ENCODE measurements around the gene SORL1. TPM values are rescaled to one million over a fixed set of nuclear protein-coding genes. Genes with fewer than 3 reads are reported as not detected.

Gene SORL1
- total RNA-seq, 1 donor from 2014 or later = 39.0 TPM

- Mint-ChIP-seq H3K36me3 (peaks cover 5% of the 10 kb centered on the region), H3K4me1 (ENCODE audit: unreplicated experiment) (peaks cover 62% of the 10 kb centered on the region), H3K9me3 (no peaks in the 10 kb centered on the region), H3K4me3 (peak overlapping the region; percentile 29), H3K27ac (peak overlapping the region; percentile 17), H3K27me3 (no peaks in the 10 kb centered on the region)
- no peak for DNase-seq (ENCODE audit: extremely low spot score, unreplicated experiment)
- TF ChIP-seq, protein P1, sequence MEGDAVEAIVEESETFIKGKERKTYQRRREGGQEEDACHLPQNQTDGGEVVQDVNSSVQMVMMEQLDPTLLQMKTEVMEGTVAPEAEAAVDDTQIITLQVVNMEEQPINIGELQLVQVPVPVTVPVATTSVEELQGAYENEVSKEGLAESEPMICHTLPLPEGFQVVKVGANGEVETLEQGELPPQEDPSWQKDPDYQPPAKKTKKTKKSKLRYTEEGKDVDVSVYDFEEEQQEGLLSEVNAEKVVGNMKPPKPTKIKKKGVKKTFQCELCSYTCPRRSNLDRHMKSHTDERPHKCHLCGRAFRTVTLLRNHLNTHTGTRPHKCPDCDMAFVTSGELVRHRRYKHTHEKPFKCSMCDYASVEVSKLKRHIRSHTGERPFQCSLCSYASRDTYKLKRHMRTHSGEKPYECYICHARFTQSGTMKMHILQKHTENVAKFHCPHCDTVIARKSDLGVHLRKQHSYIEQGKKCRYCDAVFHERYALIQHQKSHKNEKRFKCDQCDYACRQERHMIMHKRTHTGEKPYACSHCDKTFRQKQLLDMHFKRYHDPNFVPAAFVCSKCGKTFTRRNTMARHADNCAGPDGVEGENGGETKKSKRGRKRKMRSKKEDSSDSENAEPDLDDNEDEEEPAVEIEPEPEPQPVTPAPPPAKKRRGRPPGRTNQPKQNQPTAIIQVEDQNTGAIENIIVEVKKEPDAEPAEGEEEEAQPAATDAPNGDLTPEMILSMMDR (conservative IDR thresholded peaks at IDR 0.05) = no peak
These were observed 8.9 kb downstream of the SORL1 start for GRCh38 chr11:121460941-121461514.

DNA sequence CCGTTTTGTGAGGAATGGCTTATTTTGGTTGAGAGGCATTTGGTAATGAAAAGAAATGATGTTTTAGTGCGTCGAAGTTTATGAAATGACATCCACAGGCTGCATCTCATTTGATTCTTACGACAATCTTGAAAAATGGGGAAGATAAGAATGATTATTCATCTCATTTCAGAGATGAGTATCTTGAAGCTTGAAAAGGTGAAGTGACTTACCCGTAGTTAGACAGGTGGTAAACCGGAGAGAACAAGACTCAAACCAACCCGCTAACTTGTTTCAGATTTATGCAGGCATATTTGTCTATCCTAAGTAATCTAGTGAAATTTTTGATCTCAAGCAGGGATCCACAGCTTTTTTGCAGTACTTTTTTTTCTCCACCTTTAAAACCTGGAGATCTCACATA is 9.7 kb downstream of the SORL1 start:
- Mint-ChIP-seq H3K36me3 (peaks cover 2% of the 10 kb centered on the region), H3K9me3 (no peaks in the 10 kb centered on the region), H3K4me3 (peak overlapping the region; percentile 60), H3K4me1 (ENCODE audit: unreplicated experiment) (peaks cover 63% of the 10 kb centered on the region), H3K27me3 (no peaks in the 10 kb centered on the region), H3K27ac (peak overlapping the region; percentile 17)
- TF ChIP-seq, protein P1 (conservative IDR thresholded peaks at IDR 0.05) = no peak
- DNase-seq (ENCODE audit: extremely low spot score, unreplicated experiment) = no peak

DNA sequence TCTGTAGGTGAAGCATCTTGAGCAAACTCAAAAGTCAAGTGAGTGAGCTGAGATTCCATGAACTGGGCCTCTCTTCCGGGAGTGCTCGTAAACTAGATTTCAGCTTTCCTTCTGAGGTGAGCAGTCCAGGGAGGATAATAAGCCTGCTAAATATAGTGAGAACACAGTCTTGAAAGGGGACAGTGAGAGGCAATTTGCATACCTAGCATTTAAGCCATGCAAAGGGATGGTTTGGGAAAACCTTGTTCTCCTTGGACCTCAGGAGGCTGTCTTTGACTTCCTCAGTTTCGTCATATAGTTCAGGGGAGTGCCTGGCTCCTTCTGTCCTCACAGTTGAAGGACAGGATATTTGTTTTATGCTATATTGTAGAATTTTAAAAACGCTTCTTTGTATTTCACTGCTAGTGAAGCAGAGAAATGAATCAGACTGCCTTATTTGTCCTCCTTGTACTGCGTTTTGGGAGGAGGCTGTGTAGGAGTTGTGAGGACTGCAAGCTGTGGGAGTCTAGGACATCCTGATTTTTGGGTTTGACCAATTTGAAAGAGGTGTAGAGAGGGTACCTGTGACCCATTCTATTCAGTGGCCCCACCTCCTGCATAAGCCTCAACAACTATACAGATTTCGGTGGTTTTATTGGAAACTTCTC is 11.7 kb downstream of the SORL1 start:
- Mint-ChIP-seq H3K4me1 (ENCODE audit: unreplicated experiment) (peaks cover 68% of the 10 kb centered on the region), H3K27me3 (no peaks in the 10 kb centered on the region), H3K4me3 (no peak overlapping the region), H3K27ac (peak overlapping the region; percentile 100), H3K9me3 (no peaks in the 10 kb centered on the region), H3K36me3 (no peaks in the 10 kb centered on the region)
- DNase-seq (ENCODE audit: extremely low spot score, unreplicated experiment) = no peak
- TF ChIP-seq, protein P1 (conservative IDR thresholded peaks at IDR 0.05) = no peak

- H3K4me3 Mint-ChIP-seq = no peak overlapping the region
- TF ChIP-seq, protein P1 (conservative IDR thresholded peaks at IDR 0.05) = no peak
- peaks cover 1% of the 10 kb centered on the region for H3K36me3 Mint-ChIP-seq
- H3K4me1 Mint-ChIP-seq (ENCODE audit: unreplicated experiment) = peaks cover 62% of the 10 kb centered on the region
- peak overlapping the region; percentile 100 for H3K27ac Mint-ChIP-seq
- DNase-seq (ENCODE audit: extremely low spot score, unreplicated experiment) = no peak
- H3K9me3 Mint-ChIP-seq = no peaks in the 10 kb centered on the region
- H3K27me3 Mint-ChIP-seq = no peaks in the 10 kb centered on the region
These were observed 12.3 kb downstream of the SORL1 start for GRCh38 chr11:121464352-121464946.

GRCh38 chr11:121465709-121466062 is 13.6 kb downstream of the SORL1 start:
- Mint-ChIP-seq H3K36me3 (peaks cover 7% of the 10 kb centered on the region), H3K9me3 (no peaks in the 10 kb centered on the region), H3K4me3 (peak overlapping the region; percentile 83), H3K27ac (peak overlapping the region; percentile 100), H3K4me1 (ENCODE audit: unreplicated experiment) (peaks cover 52% of the 10 kb centered on the region), H3K27me3 (no peaks in the 10 kb centered on the region)
- TF ChIP-seq, protein P1 (conservative IDR thresholded peaks at IDR 0.05) = no peak
- DNase-seq (ENCODE audit: extremely low spot score, unreplicated experiment) = no peak
